ENCODE results near the gene AGAP1.
A peak's percentile ranks its signal among the peaks of the same experiment; 100 is the strongest.

DNA sequence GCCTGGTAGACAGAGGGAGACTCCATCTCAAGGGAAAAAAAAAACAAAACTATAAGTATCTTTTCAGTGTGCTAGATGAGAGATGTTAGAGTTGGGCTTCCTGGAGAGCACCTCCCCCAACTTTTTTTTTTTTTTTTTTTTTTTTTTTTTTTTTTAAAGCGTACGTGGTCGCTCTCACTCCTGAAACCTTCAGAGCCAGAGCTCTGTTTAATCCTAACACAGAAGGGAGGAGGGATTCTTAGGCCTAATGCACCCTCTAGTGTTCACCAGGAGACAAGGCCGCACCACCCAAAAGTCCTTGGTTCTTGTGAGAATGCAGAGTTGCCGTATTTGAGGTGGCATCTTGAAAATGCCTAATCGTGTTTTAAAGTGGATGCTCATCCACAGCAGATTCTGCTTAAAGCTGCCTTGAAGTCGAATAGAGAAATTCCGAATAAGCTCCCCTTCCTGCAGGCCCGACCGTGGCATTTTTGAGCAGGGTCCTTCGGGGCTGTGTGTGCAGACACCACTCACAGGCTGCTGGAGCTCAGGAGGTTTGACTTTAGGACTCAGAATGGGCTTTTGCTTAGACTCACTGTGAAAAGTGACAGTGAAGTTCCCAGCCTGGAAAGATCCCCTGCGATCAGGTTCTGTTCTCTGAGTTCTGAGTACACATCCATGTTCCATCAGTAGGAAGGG is 252.6 kb downstream of the AGAP1 start:
- no peak for TF ChIP-seq POLR2A (IDR thresholded peaks at IDR 0.05)
- no peak for TF ChIP-seq EP300 (IDR thresholded peaks at IDR 0.05)
- TF ChIP-seq, protein P1, sequence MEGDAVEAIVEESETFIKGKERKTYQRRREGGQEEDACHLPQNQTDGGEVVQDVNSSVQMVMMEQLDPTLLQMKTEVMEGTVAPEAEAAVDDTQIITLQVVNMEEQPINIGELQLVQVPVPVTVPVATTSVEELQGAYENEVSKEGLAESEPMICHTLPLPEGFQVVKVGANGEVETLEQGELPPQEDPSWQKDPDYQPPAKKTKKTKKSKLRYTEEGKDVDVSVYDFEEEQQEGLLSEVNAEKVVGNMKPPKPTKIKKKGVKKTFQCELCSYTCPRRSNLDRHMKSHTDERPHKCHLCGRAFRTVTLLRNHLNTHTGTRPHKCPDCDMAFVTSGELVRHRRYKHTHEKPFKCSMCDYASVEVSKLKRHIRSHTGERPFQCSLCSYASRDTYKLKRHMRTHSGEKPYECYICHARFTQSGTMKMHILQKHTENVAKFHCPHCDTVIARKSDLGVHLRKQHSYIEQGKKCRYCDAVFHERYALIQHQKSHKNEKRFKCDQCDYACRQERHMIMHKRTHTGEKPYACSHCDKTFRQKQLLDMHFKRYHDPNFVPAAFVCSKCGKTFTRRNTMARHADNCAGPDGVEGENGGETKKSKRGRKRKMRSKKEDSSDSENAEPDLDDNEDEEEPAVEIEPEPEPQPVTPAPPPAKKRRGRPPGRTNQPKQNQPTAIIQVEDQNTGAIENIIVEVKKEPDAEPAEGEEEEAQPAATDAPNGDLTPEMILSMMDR (IDR thresholded peaks at IDR 0.05), result peak in 3 of 4 experiments; percentile 85 to 92 (median 85)
